Prostate gland (tissue), 2 donors: ENCODE data around the gene ARHGAP45. TPM values are rescaled to one million over a fixed set of nuclear protein-coding genes. Genes with fewer than 3 reads are reported as not detected.
A peak's percentile ranks its signal among the peaks of the same experiment; 100 is the strongest.

Experiments used
- DNase-seq: peaks from one replicate; pipeline ENCODE4 v3.0.0-alpha.2; 2019; ENCODE audit warnings: low spot score
- H3K27ac ChIP-seq, 2 donors: fragments of 200-600 bp; sonication (generic); 2 replicates each; pipeline ENCODE4 v1.5.1; 2017 to 2019
- H3K27me3 ChIP-seq: fragments of 200-600 bp; sonication (generic); replicated peaks from 2 replicates; pipeline ENCODE4 v1.5.1; 2019; ENCODE audit not compliant: insufficient read depth
- H3K36me3 ChIP-seq, 2 donors: fragments of 200-600 bp; sonication (generic); 1 replicate in 1 of 2; 2 replicates in 1 of 2; pipeline versions ENCODE4 v1.5.1 to v1.8.1; 2017 to 2019
- H3K4me1 ChIP-seq: fragments of 200-600 bp; sonication (generic); replicated peaks from 2 replicates; pipeline ENCODE4 v1.5.1; 2019
- H3K4me3 ChIP-seq, 2 donors: fragments of 200-600 bp; sonication (generic); 2 replicates each; pipeline ENCODE4 v1.5.1; 2017 to 2019
- H3K9me3 ChIP-seq: fragments of 200-600 bp; sonication (generic); 2 replicates; pipeline ENCODE4 v1.5.1; 2017
- POLR2A ChIP-seq: fragments of 450-650 bp; IDR thresholded peaks from one replicate; pipeline ENCODE4 v1.6.1; 2016; ENCODE audit warnings: antibody characterized with exemption, mild to moderate bottlenecking
- POLR2AphosphoS5 ChIP-seq: sonication (generic); formaldehyde crosslinking; IDR thresholded peaks from one replicate; pipeline ENCODE4 v1.6.1; 2017; ENCODE audit warnings: antibody characterized with exemption
- WGBS: methylation state at CpG from one replicate; pipeline ENCODE4 v1.1.5; 2018; 5-methylcytosine and 5-hydroxymethylcytosine counted together
- intact Hi-C: fragments of 100-400 bp; cut with DNase I; formaldehyde crosslinking; loops from one replicate; pipeline ENCODE4 v1.14.2; 2022
- total RNA-seq, 2 donors: library from RNA; depleted of rRNA; stranded (reverse); fragments of >200 nt; gene quantifications; one replicate each; pipeline ENCODE4 v1.1.0, GENCODE V29; 2016
- TF ChIP-seq, protein P1 (sequence below), 4 experiments: fragments of 200-600 bp in 2 of 4; fragments of 450-650 bp in 2 of 4; sonication (generic) in 2 of 4; IDR thresholded peaks; 1 replicate in 3 of 4; 2 replicates in 1 of 4; pipeline ENCODE4 v1.5.1; 2016 to 2019; ENCODE audit warnings: antibody characterized with exemption in 4 of 4, mild to moderate bottlenecking in 2 of 4, moderate library complexity in 2 of 4

ARHGAP45 gene
- total RNA-seq, 2 donors from 2014 or later, result 8.9 to 26.2 TPM

DNA sequence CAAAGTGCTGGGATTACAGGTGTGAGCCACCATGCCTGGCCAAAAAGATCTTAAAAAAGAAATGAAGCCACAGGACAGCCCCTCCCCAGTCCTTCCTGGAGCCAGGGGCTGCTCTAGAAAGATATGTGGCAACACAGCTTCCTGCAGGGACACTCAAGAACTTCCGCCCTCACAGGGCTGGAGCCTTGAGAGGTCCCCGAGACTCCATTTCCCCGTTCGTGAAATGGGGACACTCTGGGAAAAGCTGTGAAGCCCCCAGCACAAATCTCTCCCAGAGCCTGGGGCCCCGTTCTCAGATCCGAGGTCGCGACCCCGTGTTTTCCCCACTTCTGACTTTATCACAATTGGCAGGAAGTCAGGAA is 34.4 kb downstream of the ARHGAP45 start:
- Histone ChIP-seq H3K4me3 (no peak overlapping the region), H3K36me3 (no peaks in the 10 kb centered on the region), H3K27me3 (no peaks in the 10 kb centered on the region), H3K4me1 (peaks cover 12% of the 10 kb centered on the region), H3K9me3 (no peaks in the 10 kb centered on the region), H3K27ac (peak overlapping the region; percentile 81 to 99)
- no peak for DNase-seq
- TF ChIP-seq, protein P1, sequence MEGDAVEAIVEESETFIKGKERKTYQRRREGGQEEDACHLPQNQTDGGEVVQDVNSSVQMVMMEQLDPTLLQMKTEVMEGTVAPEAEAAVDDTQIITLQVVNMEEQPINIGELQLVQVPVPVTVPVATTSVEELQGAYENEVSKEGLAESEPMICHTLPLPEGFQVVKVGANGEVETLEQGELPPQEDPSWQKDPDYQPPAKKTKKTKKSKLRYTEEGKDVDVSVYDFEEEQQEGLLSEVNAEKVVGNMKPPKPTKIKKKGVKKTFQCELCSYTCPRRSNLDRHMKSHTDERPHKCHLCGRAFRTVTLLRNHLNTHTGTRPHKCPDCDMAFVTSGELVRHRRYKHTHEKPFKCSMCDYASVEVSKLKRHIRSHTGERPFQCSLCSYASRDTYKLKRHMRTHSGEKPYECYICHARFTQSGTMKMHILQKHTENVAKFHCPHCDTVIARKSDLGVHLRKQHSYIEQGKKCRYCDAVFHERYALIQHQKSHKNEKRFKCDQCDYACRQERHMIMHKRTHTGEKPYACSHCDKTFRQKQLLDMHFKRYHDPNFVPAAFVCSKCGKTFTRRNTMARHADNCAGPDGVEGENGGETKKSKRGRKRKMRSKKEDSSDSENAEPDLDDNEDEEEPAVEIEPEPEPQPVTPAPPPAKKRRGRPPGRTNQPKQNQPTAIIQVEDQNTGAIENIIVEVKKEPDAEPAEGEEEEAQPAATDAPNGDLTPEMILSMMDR (IDR thresholded peaks at IDR 0.05), result no peak
- TF ChIP-seq POLR2A (no peak), POLR2AphosphoS5 (no peak)
- WGBS, result 37% methylated on average over 9 of the region's 9 CpGs
- intact Hi-C loops, result loop anchor here (2.0 kb wide), 1 partner anchor 73 kb away; no protein-coding TSS in a partner anchor

DNA sequence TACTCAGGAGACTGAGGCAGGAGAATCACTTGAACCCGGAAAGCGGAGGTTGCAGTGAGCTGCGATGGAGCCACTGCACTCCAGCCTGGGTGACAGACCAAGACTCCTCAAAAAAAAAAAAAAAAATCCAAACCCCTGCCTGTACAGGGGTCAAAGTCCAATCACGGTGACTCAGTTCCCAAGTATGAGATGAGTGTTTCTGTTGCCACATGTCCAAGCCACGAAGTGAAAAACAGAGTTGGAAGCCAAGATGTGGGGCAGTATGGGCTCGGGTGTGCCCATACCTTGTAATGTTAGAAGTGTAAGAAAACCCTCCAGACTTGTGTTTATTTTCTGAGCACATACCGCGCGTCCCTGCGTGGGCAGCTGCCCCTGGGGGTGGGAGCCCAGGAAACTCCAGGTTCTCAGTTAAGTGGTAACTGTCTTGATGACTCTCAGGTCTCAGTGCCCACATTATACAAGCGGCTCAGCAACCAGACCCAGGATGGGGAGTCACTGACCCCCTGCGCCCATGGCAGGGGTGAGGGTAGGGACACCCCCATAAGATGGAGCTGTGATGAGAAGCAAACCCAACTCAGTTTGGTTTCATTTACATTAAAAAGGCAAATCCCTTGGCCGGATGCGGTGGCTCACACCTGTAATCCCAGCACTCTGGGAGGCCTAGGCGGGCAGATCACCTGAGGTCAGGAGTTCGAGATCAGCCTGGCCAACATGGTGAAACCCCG is 35.6 kb downstream of the ARHGAP45 start:
- Histone ChIP-seq H3K27me3 (no peaks in the 10 kb centered on the region), H3K4me1 (peaks cover 12% of the 10 kb centered on the region), H3K9me3 (no peaks in the 10 kb centered on the region), H3K4me3 (no peak overlapping the region), H3K36me3 (peaks cover 0 to 10% of the 10 kb centered on the region in 2 donors), H3K27ac (peak overlapping the region; percentile 81 to 99)
- WGBS, result 54% methylated on average over 17 of the region's 17 CpGs
- TF ChIP-seq POLR2AphosphoS5 (peak; percentile 71), POLR2A (no peak)
- TF ChIP-seq, protein P1 (IDR thresholded peaks at IDR 0.05), result no peak
- intact Hi-C loops, result no loop called here
- DNase-seq, result peak; percentile 55

DNA sequence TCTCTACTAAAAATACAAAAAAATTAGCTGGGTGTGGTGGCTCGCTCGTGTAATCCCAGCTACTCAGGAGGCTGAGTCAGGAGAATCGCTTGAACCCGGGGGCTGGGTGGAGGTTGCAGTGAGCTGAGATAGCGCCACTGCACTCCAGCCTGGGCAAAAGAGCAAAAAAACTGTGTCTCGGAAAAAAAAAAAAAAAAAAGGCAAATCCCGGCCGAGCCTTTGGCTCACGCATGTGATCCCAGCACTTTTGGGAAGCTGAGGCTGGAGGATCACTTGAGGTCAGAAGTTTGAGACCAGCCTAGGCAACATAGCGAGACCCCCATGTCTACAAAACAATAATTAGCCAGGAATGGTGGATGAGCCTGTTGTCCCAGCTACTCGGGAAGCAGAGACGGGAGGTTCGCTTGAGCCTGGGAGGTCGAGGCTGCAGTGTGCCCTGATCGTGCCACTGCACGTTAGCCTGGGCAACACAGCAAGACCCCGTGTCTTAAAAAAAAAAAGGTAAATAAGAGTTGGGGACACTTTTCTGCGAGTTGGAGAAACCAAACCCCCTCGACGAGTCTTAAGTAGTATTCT is 36.3 kb downstream of the ARHGAP45 start:
- WGBS, result 37% methylated on average over 20 of the region's 20 CpGs
- peak overlapping the region; percentile 81 to 99 for H3K27ac ChIP-seq
- peak overlapping the region in 1 of 2 donors; percentile 97 for H3K4me3 ChIP-seq
- intact Hi-C loops, result no loop called here
- H3K27me3 ChIP-seq, result no peaks in the 10 kb centered on the region
- peaks cover 0 to 16% of the 10 kb centered on the region in 2 donors for H3K36me3 ChIP-seq
- H3K4me1 ChIP-seq, result peaks cover 12% of the 10 kb centered on the region
- no peak for TF ChIP-seq POLR2AphosphoS5
- TF ChIP-seq POLR2A, result no peak
- TF ChIP-seq, protein P1 (IDR thresholded peaks at IDR 0.05), result no peak
- DNase-seq, result no peak
- H3K9me3 ChIP-seq, result no peaks in the 10 kb centered on the region

DNA sequence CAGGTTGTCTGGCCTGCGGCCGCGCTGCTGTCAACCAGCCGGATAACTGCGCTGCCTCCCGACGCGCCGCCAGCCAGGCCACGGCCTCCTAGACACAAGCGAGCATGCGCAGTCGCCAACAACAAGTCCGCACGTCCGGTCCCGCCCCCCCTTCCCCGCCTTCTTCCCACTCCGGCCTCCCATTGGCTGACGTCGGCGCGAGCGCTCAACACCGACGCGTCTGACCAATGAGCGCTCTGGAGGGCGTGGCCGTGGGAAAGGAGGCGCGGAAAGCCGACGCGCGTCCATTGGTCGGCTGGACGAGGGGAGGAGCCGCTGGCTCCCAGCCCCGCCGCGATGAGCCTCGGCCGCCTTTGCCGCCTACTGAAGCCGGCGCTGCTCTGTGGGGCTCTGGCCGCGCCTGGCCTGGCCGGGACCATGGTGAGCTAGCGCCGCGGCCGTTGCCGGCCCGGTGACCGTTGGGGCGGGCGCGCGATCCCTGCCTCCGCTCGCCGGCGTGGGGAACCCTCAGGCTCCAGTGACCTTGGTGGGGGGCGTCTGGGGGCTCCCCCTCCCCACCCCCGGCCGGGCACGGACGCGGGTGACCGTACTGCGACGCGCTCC is 36.8 kb downstream of the ARHGAP45 start, which contains the start of gene GPX4:
Gene GPX4 (plus strand): TSS at position 287 of the 603 bp plus-strand sequence. CDS start 50 bp downstream, at position 337.
- peaks cover 4 to 22% of the 10 kb centered on the region in 2 donors for H3K36me3 ChIP-seq
- peak within 1 kb of the TSS; percentile 99 for H3K27ac ChIP-seq
- intact Hi-C loops, result no loop called here
- WGBS, result under 1% methylated on average over 50 of the region's 75 CpGs
- TF ChIP-seq POLR2AphosphoS5 (peak; percentile 99), POLR2A (peak; percentile 99)
- TF ChIP-seq, protein P1 (IDR thresholded peaks at IDR 0.05), result peak in 1 of 4 experiments; percentile 13
- DNase-seq, result peak; percentile 99
- H3K9me3 ChIP-seq, result no peaks in the 10 kb centered on the region
- H3K4me3 ChIP-seq, result peak within 1 kb of the TSS; percentile 95 to 97
- H3K27me3 ChIP-seq, result no peaks in the 10 kb centered on the region
- H3K4me1 ChIP-seq, result peaks cover 12% of the 10 kb centered on the region
